ENCODE data around the gene KIAA2012.

Gene KIAA2012

GRCh38 chr2:202172439-202173211 lies 99.6 kb downstream of the KIAA2012 start (continued):
- TF ChIP-seq ZBTB6 (tag by site-specific recombination; IDR thresholded peaks at IDR 0.05), result no peak
- no peak for TF ChIP-seq ZNF473 (tag by site-specific recombination; IDR thresholded peaks at IDR 0.05)
- no peak for TF ChIP-seq ZNF776 (tag by site-specific recombination; IDR thresholded peaks at IDR 0.05; ENCODE audit: borderline replicate concordance)
- no peak for TF ChIP-seq ZNF645 (tag by site-specific recombination; IDR thresholded peaks at IDR 0.05)
- TF ChIP-seq ZNF654 (tag by site-specific recombination; IDR thresholded peaks at IDR 0.05; ENCODE audit: low read depth), result no peak
- no peak for TF ChIP-seq KLF8 (tag by site-specific recombination; IDR thresholded peaks at IDR 0.05)
- TF ChIP-seq ZNF391 (tag by site-specific recombination; IDR thresholded peaks at IDR 0.05; ENCODE audit: borderline replicate concordance, low read depth), result no peak
- TF ChIP-seq ZNF302 (tag by site-specific recombination; IDR thresholded peaks at IDR 0.05; ENCODE audit: low read depth), result no peak
- TF ChIP-seq ZNF558 (tag by site-specific recombination; IDR thresholded peaks at IDR 0.05), result no peak
- no peak for TF ChIP-seq MYNN (tag by site-specific recombination; IDR thresholded peaks at IDR 0.05; ENCODE audit: borderline replicate concordance)

- CTCF ChIA-PET, result interaction anchor here (0.6 to 3.0 kb wide), 42 partner anchors 9 to 1098 kb away, joined by 3 to 47 read pairs (median 4); partner anchors contain the start of genes ALS2 and KIAA2012
- H3K4me3 ChIP-seq (ENCODE audit: low read depth, low read length), result no peak overlapping the region
- POLR2A ChIA-PET, result no interaction called here
- no peak overlapping the region for H3K27ac ChIP-seq (ENCODE audit: extremely low read depth, low read depth, low read length)
- H3K4me1 ChIP-seq (ENCODE audit: control insufficient read depth, insufficient read depth, low read length), result no peaks in the 10 kb centered on the region
- H3K36me3 ChIP-seq (ENCODE audit: control insufficient read depth in 2 of 2, insufficient read depth in 1 of 2, low read length in 2 of 2), result no peaks in the 10 kb centered on the region
- TF ChIP-seq ZIC2 (tag by site-specific recombination; IDR thresholded peaks at IDR 0.05), result no peak
- TF ChIP-seq ZNF544 (tag by site-specific recombination; IDR thresholded peaks at IDR 0.05), result no peak
- TF ChIP-seq PATZ1 (tag by site-specific recombination; IDR thresholded peaks at IDR 0.05), result no peak
- TF ChIP-seq ZNF561 (tag by site-specific recombination; IDR thresholded peaks at IDR 0.05; ENCODE audit: borderline replicate concordance), result no peak
- no peak for TF ChIP-seq HOXA7 (CRISPR knock-in tag; IDR thresholded peaks at IDR 0.05; ENCODE audit: borderline replicate concordance)
- peak; percentile 89 for TF ChIP-seq ZNF654 (tag by site-specific recombination; IDR thresholded peaks at IDR 0.05; ENCODE audit: low read depth)
- TF ChIP-seq CTCF (tag by site-specific recombination; IDR thresholded peaks at IDR 0.05), result 0 out of 2 replicates have a peak, but pooled peaks have one; percentile 34
- peak; percentile 43 for TF ChIP-seq PRDM1 (tag by site-specific recombination; IDR thresholded peaks at IDR 0.05)
- no peak for TF ChIP-seq YY2 (tag by site-specific recombination; IDR thresholded peaks at IDR 0.05)
- TF ChIP-seq ZNF692 (tag by site-specific recombination; IDR thresholded peaks at IDR 0.05), result no peak
- no peaks in the 10 kb centered on the region for H3K9me3 ChIP-seq (ENCODE audit: control insufficient read depth, insufficient read depth, low read depth, low read length)
Measured at GRCh38 chr2:202178346-202178958, 105.4 kb downstream of the KIAA2012 start.
